Measurements from ENCODE around the gene NPHP4.
"Not testable (repeated sequence)": the region's sequence is repeated elsewhere in the genome, so short reads cannot be mapped to it uniquely, and the experiment has no call there.

NPHP4 gene

GRCh38 chr1:6023346-6023745 lies 31.1 kb upstream of the NPHP4 start:
- DNase-seq = no peak

- DNase-seq = no peak
Measured at GRCh38 chr1:6022193-6022592, 30.0 kb upstream of the NPHP4 start.

GRCh38 chr1:6019166-6019845 lies 27.1 kb upstream of the NPHP4 start:
- DNase-seq = no peak

- not testable (repeated sequence) for DNase-seq
Measured at GRCh38 chr1:6017654-6018053, 25.4 kb upstream of the NPHP4 start.

- DNase-seq = no peak
Measured at GRCh38 chr1:6016191-6016865, 24.1 kb upstream of the NPHP4 start.

- DNase-seq = no peak
Measured at GRCh38 chr1:6014130-6014999, 22.1 kb upstream of the NPHP4 start.

GRCh38 chr1:6013491-6013890 lies 21.3 kb upstream of the NPHP4 start:
- DNase-seq = no peak

GRCh38 chr1:6012529-6013318 lies 20.5 kb upstream of the NPHP4 start:
- no peak for DNase-seq

GRCh38 chr1:6011946-6012258 lies 19.7 kb upstream of the NPHP4 start:
- no peak for DNase-seq

- DNase-seq = no peak
Measured at GRCh38 chr1:6011161-6011945, 19.1 kb upstream of the NPHP4 start.

- DNase-seq = no peak
Measured at GRCh38 chr1:6010554-6010953, 18.3 kb upstream of the NPHP4 start.

- DNase-seq = no peak
Measured at GRCh38 chr1:6009120-6010040, 17.2 kb upstream of the NPHP4 start.

- no peak for DNase-seq
Measured at GRCh38 chr1:6008696-6009095, 16.5 kb upstream of the NPHP4 start.

GRCh38 chr1:6008084-6008415 lies 15.8 kb upstream of the NPHP4 start:
- DNase-seq = no peak

- no peak for DNase-seq
Measured at GRCh38 chr1:6007318-6008083, 15.3 kb upstream of the NPHP4 start.

GRCh38 chr1:6006882-6007281 lies 14.7 kb upstream of the NPHP4 start:
- no peak for DNase-seq

GRCh38 chr1:6005276-6005917 lies 13.2 kb upstream of the NPHP4 start:
- DNase-seq = no peak

- DNase-seq = no peak
Measured at GRCh38 chr1:6004412-6005123, 12.3 kb upstream of the NPHP4 start.

All from retina (tissue), 1 donor.